ENCODE results near the gene STK35. TPM values are rescaled to one million over a fixed set of nuclear protein-coding genes. Genes with fewer than 3 reads are reported as not detected.
"Not testable (repeated sequence)": the region's sequence is repeated elsewhere in the genome, so short reads cannot be mapped to it uniquely, and the experiment has no call there.

The STK35 gene
- total and polyA plus RNA-seq, 2 experiments from 2014 or later = 14.2 to 22.9 TPM

DNA sequence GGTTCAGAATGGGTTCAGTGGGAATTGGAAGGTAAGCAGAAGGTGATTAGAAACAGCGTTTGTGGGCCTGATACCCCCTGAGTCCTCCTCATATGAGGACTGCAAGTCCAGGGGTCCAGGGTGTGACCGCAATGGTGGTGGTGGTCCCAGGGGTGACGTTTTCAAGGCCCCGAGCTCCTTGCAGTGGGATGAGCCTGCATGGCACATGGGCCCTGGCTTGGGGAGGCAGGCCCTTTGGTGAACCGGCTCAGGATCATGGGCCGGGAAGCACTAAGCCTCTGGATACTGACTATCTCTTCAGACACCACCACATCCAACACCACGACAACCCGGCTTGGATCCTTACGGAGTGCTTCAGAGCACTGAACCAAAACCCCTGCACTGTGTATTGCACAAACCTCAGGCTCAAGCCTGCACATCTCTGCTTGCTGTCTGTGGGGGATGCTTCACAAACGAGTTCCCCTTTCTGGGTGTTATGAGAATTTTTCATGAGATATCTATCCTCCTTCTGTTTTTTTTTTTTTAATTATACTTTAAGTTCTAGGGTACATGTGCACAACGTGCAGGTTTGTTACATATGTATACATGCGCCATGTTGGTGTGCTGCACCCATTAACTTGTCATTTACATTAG lies 67.9 kb downstream of the STK35 start:
- Histone ChIP-seq H3K79me2 (no peaks in the 10 kb centered on the region), H3K9me3 (ENCODE audit: low read depth) (no peaks in the 10 kb centered on the region), H4K20me1 (ENCODE audit: insufficient read depth, poor library complexity, severe bottlenecking) (no peaks in the 10 kb centered on the region), H3K4me2 (no peak overlapping the region), H3K4me3 (no peak overlapping the region), H3K9me2 (replicated peaks; ENCODE audit: insufficient read depth) (no peaks in the 10 kb centered on the region), H3K4me1 (ENCODE audit: insufficient read depth) (no peaks in the 10 kb centered on the region), H3K27ac (no peak overlapping the region), H3K36me3 (replicated peaks; ENCODE audit: insufficient read depth, low read depth) (no peaks in the 10 kb centered on the region), H2AFZ (no peak overlapping the region), H3K27me3 (peaks cover 2% of the 10 kb centered on the region)
- WGBS (ENCODE audit: low lambda C conversion rate, missing lambda C conversion rate) = 88% methylated on average over 12 of the region's 12 CpGs
- no peak for TF ChIP-seq EZH2phosphoT487 (IDR thresholded peaks at IDR 0.05; ENCODE audit: low read depth, severe bottlenecking, unreplicated experiment)
- TF ChIP-seq EZH2 (IDR thresholded peaks at IDR 0.05; ENCODE audit: borderline replicate concordance) = no peak
- TF ChIP-seq CTCF (IDR thresholded peaks at IDR 0.05; ENCODE audit: poor library complexity) = no peak
- DNase-seq (ENCODE audit: low spot score) = no peak

- 83% methylated on average over 3 of the region's 3 CpGs for WGBS (ENCODE audit: low lambda C conversion rate, missing lambda C conversion rate)
- H4K20me1 ChIP-seq (ENCODE audit: insufficient read depth, poor library complexity, severe bottlenecking) = no peaks in the 10 kb centered on the region
- TF ChIP-seq EZH2phosphoT487 (IDR thresholded peaks at IDR 0.05; ENCODE audit: low read depth, severe bottlenecking, unreplicated experiment) (no peak), EZH2 (IDR thresholded peaks at IDR 0.05; ENCODE audit: borderline replicate concordance) (no peak), CTCF (IDR thresholded peaks at IDR 0.05; ENCODE audit: poor library complexity) (no peak)
Observed at GRCh38 chr20:2170404-2170803, 68.8 kb downstream of the STK35 start.

DNA sequence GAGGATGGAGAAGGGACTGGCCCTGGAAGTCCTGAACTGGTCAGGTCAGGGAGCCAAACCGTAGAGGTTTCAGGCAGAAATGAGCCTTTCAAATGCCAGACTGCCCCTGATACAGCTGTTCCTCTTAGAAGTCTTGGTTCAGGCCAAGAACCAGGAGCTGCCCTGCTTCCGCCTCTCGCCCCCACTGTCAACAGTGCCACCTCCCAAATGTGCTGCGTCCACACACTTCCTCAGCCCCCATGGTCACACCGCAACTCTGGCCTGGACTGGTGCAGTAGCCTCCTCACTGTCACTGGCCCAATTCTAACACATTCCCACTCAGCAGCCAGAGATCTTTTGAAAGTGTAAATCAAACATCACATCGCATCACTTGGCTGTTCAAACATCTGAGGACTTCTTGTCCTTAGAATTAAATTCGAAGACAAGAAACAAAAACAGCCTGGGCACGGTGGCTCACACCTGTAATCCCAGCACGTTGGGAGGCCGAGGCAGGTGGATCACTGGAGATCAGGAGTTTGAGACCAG lies 69.7 kb downstream of the STK35 start:
- no peaks in the 10 kb centered on the region for H3K79me2 ChIP-seq
- H3K4me3 ChIP-seq = no peak overlapping the region
- H3K4me1 ChIP-seq (ENCODE audit: insufficient read depth) = no peaks in the 10 kb centered on the region
- TF ChIP-seq CTCF (IDR thresholded peaks at IDR 0.05; ENCODE audit: poor library complexity) (no peak), EZH2 (IDR thresholded peaks at IDR 0.05; ENCODE audit: borderline replicate concordance) (no peak), EZH2phosphoT487 (IDR thresholded peaks at IDR 0.05; ENCODE audit: low read depth, severe bottlenecking, unreplicated experiment) (no peak)
- no peak for DNase-seq (ENCODE audit: low spot score)
- H3K4me2 ChIP-seq = no peak overlapping the region
- no peaks in the 10 kb centered on the region for H4K20me1 ChIP-seq (ENCODE audit: insufficient read depth, poor library complexity, severe bottlenecking)
- WGBS (ENCODE audit: low lambda C conversion rate, missing lambda C conversion rate) = 81% methylated on average over 10 of the region's 10 CpGs
- H3K27ac ChIP-seq = no peak overlapping the region
- H2AFZ ChIP-seq = no peak overlapping the region
- peaks cover 2% of the 10 kb centered on the region for H3K27me3 ChIP-seq
- no peaks in the 10 kb centered on the region for H3K36me3 ChIP-seq (replicated peaks; ENCODE audit: insufficient read depth, low read depth)
- H3K9me3 ChIP-seq (ENCODE audit: low read depth) = no peaks in the 10 kb centered on the region
- H3K9me2 ChIP-seq (replicated peaks; ENCODE audit: insufficient read depth) = no peaks in the 10 kb centered on the region

More at GRCh38 chr20:2170404-2170803, 68.8 kb downstream of the STK35 start:
- Histone ChIP-seq H3K27me3 (peaks cover 2% of the 10 kb centered on the region), H3K9me3 (ENCODE audit: low read depth) (no peaks in the 10 kb centered on the region), H3K27ac (no peak overlapping the region), H3K36me3 (replicated peaks; ENCODE audit: insufficient read depth, low read depth) (no peaks in the 10 kb centered on the region), H3K9me2 (replicated peaks; ENCODE audit: insufficient read depth) (no peaks in the 10 kb centered on the region), H3K4me1 (ENCODE audit: insufficient read depth) (no peaks in the 10 kb centered on the region), H2AFZ (no peak overlapping the region), H3K4me2 (no peak overlapping the region), H3K4me3 (no peak overlapping the region), H3K79me2 (no peaks in the 10 kb centered on the region)
- DNase-seq (ENCODE audit: low spot score) = no peak

GRCh38 chr20:2171840-2172239 lies 70.2 kb downstream of the STK35 start:
- not testable (repeated sequence) for H3K9me2 ChIP-seq (replicated peaks; ENCODE audit: insufficient read depth); H3K79me2 ChIP-seq; H3K4me2 ChIP-seq; H3K4me1 ChIP-seq (ENCODE audit: insufficient read depth); H4K20me1 ChIP-seq (ENCODE audit: insufficient read depth, poor library complexity, severe bottlenecking); H3K9me3 ChIP-seq (ENCODE audit: low read depth); H3K36me3 ChIP-seq (replicated peaks; ENCODE audit: insufficient read depth, low read depth); H3K4me3 ChIP-seq; H3K27me3 ChIP-seq; DNase-seq (ENCODE audit: low spot score); H2AFZ ChIP-seq; H3K27ac ChIP-seq
- 90% methylated on average over 6 of the region's 6 CpGs for WGBS (ENCODE audit: low lambda C conversion rate, missing lambda C conversion rate)
